ENCODE measurements around the gene BACH2. TPM values are rescaled to one million over a fixed set of nuclear protein-coding genes. Genes with fewer than 3 reads are reported as not detected.
A peak's percentile ranks its signal among the peaks of the same experiment; 100 is the strongest.

Gene BACH2
- total and polyA plus RNA-seq, 9 of the 15 experiments (the other 6 are each of a cell fraction or from before 2014, with no cell fraction given), result 0.06 to 3.1 (median 0.59) TPM

GRCh38 chr6:90160013-90160412 lies 136.6 kb downstream of the BACH2 start (continued):
- TF ChIP-seq U2AF2 (optimal IDR thresholded peaks at IDR 0.05; ENCODE audit: low read depth, low read length), result no peak
- peak; percentile 44; the same call in 1 of the 2 replicates for TF ChIP-seq CHAMP1 (IDR thresholded peaks at IDR 0.05)
- TF ChIP-seq MNT (conservative IDR thresholded peaks at IDR 0.05), result 0 out of 4 replicates have a peak, but pooled peaks of 1 of the 2 experiments have one; percentile 35
- TF ChIP-seq PRMT5 (CRISPR knock-in tag; IDR thresholded peaks at IDR 0.05), result no peak
- TF ChIP-seq ZKSCAN8 (CRISPR knock-in tag; IDR thresholded peaks at IDR 0.05), result no peak
- TF ChIP-seq ETV6 (IDR thresholded peaks at IDR 0.05; ENCODE audit: borderline replicate concordance in 1 of 2, low read depth in 2 of 2, low read length in 1 of 2), result no peak
- TF ChIP-seq ETV6 (CRISPR knock-in tag; IDR thresholded peaks at IDR 0.05; ENCODE audit: borderline replicate concordance), result no peak
- TF ChIP-seq MITF (IDR thresholded peaks at IDR 0.05), result peak; percentile 42; the same call in 1 of the 2 replicates
- no peak for TF ChIP-seq ZBTB7A (IDR thresholded peaks at IDR 0.05; ENCODE audit: borderline replicate concordance, control insufficient read depth, low read depth, low read length)
- peak in 1 of 2 experiments; percentile 30; a peak in 1 of 4 replicates for TF ChIP-seq ZNF318 (IDR thresholded peaks at IDR 0.05; ENCODE audit: borderline replicate concordance in 1 of 2, low read depth in 1 of 2)
- no peak for TF ChIP-seq LCOR (CRISPR knock-in tag; IDR thresholded peaks at IDR 0.05)

Data from K562 (cell line).